A673 (cell line): Measurements from ENCODE around the gene SATB1.

Experiments
- CTCF ChIP-seq: fragments of 300-800, 200-600 bp; sonication (generic); conservative IDR thresholded peaks from 2 replicates; pipeline ENCODE4 v1.5.1; 2017; ENCODE audit warnings: low read depth, mild to moderate bottlenecking, antibody characterized with exemption, low read length, moderate library complexity, mixed read lengths
- EZH2 ChIP-seq: fragments of 200-600 bp; sonication (generic); IDR thresholded peaks from 2 replicates; pipeline ENCODE4 v1.6.1; 2017; ENCODE audit warnings: borderline replicate concordance, low read depth, mild to moderate bottlenecking, mixed read lengths, antibody characterized with exemption, low read length; ENCODE audit not compliant: poor library complexity, severe bottlenecking

GRCh38 chr3:18422972-18423371, 2.2 kb downstream of the SATB1 start:
- no peak for TF ChIP-seq CTCF
- TF ChIP-seq EZH2: no peak
